ENCODE data around the gene PHPT1. TPM values are rescaled to one million over a fixed set of nuclear protein-coding genes. Genes with fewer than 3 reads are reported as not detected.
"Not testable (repeated sequence)": the region's sequence is repeated elsewhere in the genome, so short reads cannot be mapped to it uniquely, and the experiment has no call there.

Gene PHPT1
- total and polyA plus RNA-seq, 4 donors = 23.2 to 83.1 (median 42.3) TPM

DNA sequence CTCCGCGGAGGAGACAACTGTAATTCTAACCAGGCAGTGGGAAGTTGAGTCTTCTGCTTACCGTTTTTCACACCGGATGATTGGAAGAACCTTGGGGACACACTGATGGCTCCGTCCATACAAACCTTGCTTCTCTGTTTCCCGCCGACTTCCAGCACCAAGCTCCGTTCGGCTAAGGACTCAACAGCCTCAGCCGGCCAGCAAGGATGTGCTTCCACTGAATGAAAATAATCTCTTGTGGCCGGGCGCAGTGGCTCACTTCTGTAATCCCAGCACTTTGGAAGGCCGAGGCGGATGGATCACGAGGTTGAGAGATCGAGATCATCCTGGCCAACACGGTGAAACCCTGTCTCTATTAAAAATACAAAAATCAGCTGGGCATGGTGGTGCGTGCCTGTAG is 18.7 kb downstream of the PHPT1 start:
- no peaks in the 10 kb centered on the region for H3K9me3 ChIP-seq (ENCODE audit: control insufficient read depth in 4 of 4, low read length in 3 of 4)
- no peak overlapping the region for H3K9ac ChIP-seq (ENCODE audit: low read depth in 1 of 2, low read length in 2 of 2)
- no peak for DNase-seq (ENCODE audit: low spot score)
- no peaks in the 10 kb centered on the region for H3K27me3 ChIP-seq (ENCODE audit: control insufficient read depth in 4 of 4, insufficient read depth in 4 of 4, low read length in 3 of 4)
- no peak overlapping the region for H3K4me3 ChIP-seq (ENCODE audit: low read depth in 1 of 3, low read length in 3 of 3)
- TF ChIP-seq RXRA (IDR thresholded peaks at IDR 0.05) (no peak), GABPA (IDR thresholded peaks at IDR 0.05 in 1 of 2, conservative IDR thresholded peaks at IDR 0.05 in 1 of 2) (no peak), HNF4A (conservative IDR thresholded peaks at IDR 0.05) (no peak), JUND (IDR thresholded peaks at IDR 0.05) (no peak), TAF1 (conservative IDR thresholded peaks at IDR 0.05) (no peak), EGR1 (IDR thresholded peaks at IDR 0.05; ENCODE audit: low read depth in 2 of 2) (no peak)
- TF ChIP-seq, protein P1, sequence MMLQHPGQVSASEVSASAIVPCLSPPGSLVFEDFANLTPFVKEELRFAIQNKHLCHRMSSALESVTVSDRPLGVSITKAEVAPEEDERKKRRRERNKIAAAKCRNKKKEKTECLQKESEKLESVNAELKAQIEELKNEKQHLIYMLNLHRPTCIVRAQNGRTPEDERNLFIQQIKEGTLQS (IDR thresholded peaks at IDR 0.05) = no peak
- TF ChIP-seq, protein P2, sequence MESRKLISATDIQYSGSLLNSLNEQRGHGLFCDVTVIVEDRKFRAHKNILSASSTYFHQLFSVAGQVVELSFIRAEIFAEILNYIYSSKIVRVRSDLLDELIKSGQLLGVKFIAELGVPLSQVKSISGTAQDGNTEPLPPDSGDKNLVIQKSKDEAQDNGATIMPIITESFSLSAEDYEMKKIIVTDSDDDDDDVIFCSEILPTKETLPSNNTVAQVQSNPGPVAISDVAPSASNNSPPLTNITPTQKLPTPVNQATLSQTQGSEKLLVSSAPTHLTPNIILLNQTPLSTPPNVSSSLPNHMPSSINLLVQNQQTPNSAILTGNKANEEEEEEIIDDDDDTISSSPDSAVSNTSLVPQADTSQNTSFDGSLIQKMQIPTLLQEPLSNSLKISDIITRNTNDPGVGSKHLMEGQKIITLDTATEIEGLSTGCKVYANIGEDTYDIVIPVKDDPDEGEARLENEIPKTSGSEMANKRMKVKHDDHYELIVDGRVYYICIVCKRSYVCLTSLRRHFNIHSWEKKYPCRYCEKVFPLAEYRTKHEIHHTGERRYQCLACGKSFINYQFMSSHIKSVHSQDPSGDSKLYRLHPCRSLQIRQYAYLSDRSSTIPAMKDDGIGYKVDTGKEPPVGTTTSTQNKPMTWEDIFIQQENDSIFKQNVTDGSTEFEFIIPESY (IDR thresholded peaks at IDR 0.05) = no peak
- TF ChIP-seq, protein P3, sequence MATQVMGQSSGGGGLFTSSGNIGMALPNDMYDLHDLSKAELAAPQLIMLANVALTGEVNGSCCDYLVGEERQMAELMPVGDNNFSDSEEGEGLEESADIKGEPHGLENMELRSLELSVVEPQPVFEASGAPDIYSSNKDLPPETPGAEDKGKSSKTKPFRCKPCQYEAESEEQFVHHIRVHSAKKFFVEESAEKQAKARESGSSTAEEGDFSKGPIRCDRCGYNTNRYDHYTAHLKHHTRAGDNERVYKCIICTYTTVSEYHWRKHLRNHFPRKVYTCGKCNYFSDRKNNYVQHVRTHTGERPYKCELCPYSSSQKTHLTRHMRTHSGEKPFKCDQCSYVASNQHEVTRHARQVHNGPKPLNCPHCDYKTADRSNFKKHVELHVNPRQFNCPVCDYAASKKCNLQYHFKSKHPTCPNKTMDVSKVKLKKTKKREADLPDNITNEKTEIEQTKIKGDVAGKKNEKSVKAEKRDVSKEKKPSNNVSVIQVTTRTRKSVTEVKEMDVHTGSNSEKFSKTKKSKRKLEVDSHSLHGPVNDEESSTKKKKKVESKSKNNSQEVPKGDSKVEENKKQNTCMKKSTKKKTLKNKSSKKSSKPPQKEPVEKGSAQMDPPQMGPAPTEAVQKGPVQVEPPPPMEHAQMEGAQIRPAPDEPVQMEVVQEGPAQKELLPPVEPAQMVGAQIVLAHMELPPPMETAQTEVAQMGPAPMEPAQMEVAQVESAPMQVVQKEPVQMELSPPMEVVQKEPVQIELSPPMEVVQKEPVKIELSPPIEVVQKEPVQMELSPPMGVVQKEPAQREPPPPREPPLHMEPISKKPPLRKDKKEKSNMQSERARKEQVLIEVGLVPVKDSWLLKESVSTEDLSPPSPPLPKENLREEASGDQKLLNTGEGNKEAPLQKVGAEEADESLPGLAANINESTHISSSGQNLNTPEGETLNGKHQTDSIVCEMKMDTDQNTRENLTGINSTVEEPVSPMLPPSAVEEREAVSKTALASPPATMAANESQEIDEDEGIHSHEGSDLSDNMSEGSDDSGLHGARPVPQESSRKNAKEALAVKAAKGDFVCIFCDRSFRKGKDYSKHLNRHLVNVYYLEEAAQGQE (IDR thresholded peaks at IDR 0.05) = no peak
- H3K27ac ChIP-seq (ENCODE audit: low read depth in 1 of 2, low read length in 2 of 2) = no peak overlapping the region
- peaks cover 7 to 28% (median 26%) of the 10 kb centered on the region in 4 donors for H3K4me1 ChIP-seq (ENCODE audit: control insufficient read depth in 4 of 4, insufficient read depth in 4 of 4, low read length in 3 of 4)
- 96% methylated on average over 18 of the region's 18 CpGs for WGBS
- H3K36me3 ChIP-seq (ENCODE audit: control insufficient read depth in 4 of 4, insufficient read depth in 3 of 4, low read depth in 1 of 4, low read length in 3 of 4) = peaks cover 0 to 8% (median 1%) of the 10 kb centered on the region in 4 donors

DNA sequence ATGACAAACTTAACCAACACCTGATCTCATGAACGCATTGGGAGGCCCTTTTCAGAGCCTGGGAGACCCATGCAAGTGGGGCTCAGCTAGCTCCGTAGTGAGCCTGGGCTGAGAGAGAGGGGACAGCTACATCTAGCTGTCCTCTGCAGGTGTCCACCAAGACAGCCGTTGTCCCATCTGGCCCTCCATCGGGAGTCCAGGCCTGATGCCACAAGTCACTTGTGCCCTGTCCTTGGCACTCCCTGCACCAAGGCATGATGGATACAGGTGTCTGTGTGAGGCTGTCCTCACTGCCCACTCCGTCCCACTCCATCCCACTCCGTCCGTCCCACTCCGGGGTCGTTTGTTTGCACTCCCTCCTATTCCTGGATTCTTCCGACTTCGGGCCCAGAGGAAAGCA is 19.4 kb downstream of the PHPT1 start:
- no peak overlapping the region for H3K27ac ChIP-seq (ENCODE audit: low read depth in 1 of 2, low read length in 2 of 2)
- H3K4me3 ChIP-seq (ENCODE audit: low read depth in 1 of 3, low read length in 3 of 3) = no peak overlapping the region
- peaks cover 5 to 21% (median 19%) of the 10 kb centered on the region in 4 donors for H3K4me1 ChIP-seq (ENCODE audit: control insufficient read depth in 4 of 4, insufficient read depth in 4 of 4, low read length in 3 of 4)
- no peaks in the 10 kb centered on the region for H3K27me3 ChIP-seq (ENCODE audit: control insufficient read depth in 4 of 4, insufficient read depth in 4 of 4, low read length in 3 of 4)
- no peak for DNase-seq (ENCODE audit: low spot score)
- TF ChIP-seq RAD21 (IDR thresholded peaks at IDR 0.05) (no peak), EGR1 (IDR thresholded peaks at IDR 0.05; ENCODE audit: low read depth in 2 of 2) (no peak), HNF4A (conservative IDR thresholded peaks at IDR 0.05) (no peak), NR2F2 (IDR thresholded peaks at IDR 0.05) (no peak), JUND (IDR thresholded peaks at IDR 0.05) (no peak), FOXA2 (IDR thresholded peaks at IDR 0.05) (no peak)
- TF ChIP-seq, protein P1 (IDR thresholded peaks at IDR 0.05) = no peak
- TF ChIP-seq, protein P4, sequence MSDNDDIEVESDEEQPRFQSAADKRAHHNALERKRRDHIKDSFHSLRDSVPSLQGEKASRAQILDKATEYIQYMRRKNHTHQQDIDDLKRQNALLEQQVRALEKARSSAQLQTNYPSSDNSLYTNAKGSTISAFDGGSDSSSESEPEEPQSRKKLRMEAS (IDR thresholded peaks at IDR 0.05) = no peak
- TF ChIP-seq, protein P5, sequence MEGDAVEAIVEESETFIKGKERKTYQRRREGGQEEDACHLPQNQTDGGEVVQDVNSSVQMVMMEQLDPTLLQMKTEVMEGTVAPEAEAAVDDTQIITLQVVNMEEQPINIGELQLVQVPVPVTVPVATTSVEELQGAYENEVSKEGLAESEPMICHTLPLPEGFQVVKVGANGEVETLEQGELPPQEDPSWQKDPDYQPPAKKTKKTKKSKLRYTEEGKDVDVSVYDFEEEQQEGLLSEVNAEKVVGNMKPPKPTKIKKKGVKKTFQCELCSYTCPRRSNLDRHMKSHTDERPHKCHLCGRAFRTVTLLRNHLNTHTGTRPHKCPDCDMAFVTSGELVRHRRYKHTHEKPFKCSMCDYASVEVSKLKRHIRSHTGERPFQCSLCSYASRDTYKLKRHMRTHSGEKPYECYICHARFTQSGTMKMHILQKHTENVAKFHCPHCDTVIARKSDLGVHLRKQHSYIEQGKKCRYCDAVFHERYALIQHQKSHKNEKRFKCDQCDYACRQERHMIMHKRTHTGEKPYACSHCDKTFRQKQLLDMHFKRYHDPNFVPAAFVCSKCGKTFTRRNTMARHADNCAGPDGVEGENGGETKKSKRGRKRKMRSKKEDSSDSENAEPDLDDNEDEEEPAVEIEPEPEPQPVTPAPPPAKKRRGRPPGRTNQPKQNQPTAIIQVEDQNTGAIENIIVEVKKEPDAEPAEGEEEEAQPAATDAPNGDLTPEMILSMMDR (IDR thresholded peaks at IDR 0.05; ENCODE audit: low read depth, low read length, missing input control) = no peak
- TF ChIP-seq, protein P3 (IDR thresholded peaks at IDR 0.05) = no peak
- no peaks in the 10 kb centered on the region for H3K9me3 ChIP-seq (ENCODE audit: control insufficient read depth in 4 of 4, low read length in 3 of 4)
- peaks cover 0 to under 1% (median 0%) of the 10 kb centered on the region in 4 donors for H3K36me3 ChIP-seq (ENCODE audit: control insufficient read depth in 4 of 4, insufficient read depth in 3 of 4, low read depth in 1 of 4, low read length in 3 of 4)
- WGBS = 93% methylated on average over 11 of the region's 11 CpGs
- H3K9ac ChIP-seq (ENCODE audit: low read depth in 1 of 2, low read length in 2 of 2) = no peak overlapping the region

DNA sequence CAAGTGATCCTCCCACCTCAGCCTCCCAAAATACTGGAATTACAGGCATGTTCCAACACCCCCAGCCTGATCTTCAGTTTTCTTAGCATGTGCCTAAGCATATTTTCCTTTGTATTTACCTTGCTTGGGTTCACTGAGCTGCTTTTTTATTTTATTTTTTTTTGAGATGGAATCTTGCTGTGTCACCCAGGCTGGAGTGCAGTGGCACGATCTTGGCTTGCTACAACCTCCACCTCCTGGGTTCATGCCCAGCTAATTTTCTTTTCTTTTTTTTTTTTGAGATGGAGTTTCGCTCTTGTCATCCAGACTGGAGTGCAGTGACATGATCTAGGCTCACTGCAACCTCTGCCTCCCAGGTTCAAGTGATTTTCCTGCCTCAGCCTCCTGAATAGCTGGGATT is 20.4 kb downstream of the PHPT1 start:
- 92% methylated on average over 2 of the region's 2 CpGs for WGBS
- H3K4me1 ChIP-seq (ENCODE audit: control insufficient read depth in 4 of 4, insufficient read depth in 4 of 4, low read length in 3 of 4) = peaks cover 5 to 13% (median 10%) of the 10 kb centered on the region in 4 donors

More for the DNA sequence above, 20.4 kb downstream of the PHPT1 start:
- not testable (repeated sequence) for DNase-seq (ENCODE audit: low spot score); H3K4me3 ChIP-seq (ENCODE audit: low read depth in 1 of 3, low read length in 3 of 3); H3K36me3 ChIP-seq (ENCODE audit: control insufficient read depth in 4 of 4, insufficient read depth in 3 of 4, low read depth in 1 of 4, low read length in 3 of 4); H3K9me3 ChIP-seq (ENCODE audit: control insufficient read depth in 4 of 4, low read length in 3 of 4); H3K9ac ChIP-seq (ENCODE audit: low read depth in 1 of 2, low read length in 2 of 2); H3K27me3 ChIP-seq (ENCODE audit: control insufficient read depth in 4 of 4, insufficient read depth in 4 of 4, low read length in 3 of 4); H3K27ac ChIP-seq (ENCODE audit: low read depth in 1 of 2, low read length in 2 of 2)
